Bronchial epithelial cell (primary cell): ENCODE measurements around the gene NELL1. TPM values are rescaled to one million over a fixed set of nuclear protein-coding genes. Genes with fewer than 3 reads are reported as not detected.

Experiments
- DNase-seq: peaks from one replicate; pipeline ENCODE4 v3.0.0-alpha.2; 2010; ENCODE audit warnings: low read depth
- FAIRE-seq: peaks from 2 replicates; lab custom pipeline; 2011; peaks lifted over from hg19 to GRCh38; lab: Jason Lieb, UNC
- H3K27me3 ChIP-seq: 2 replicates; pipeline ENCODE4 v1.5.1; 2011; ENCODE audit warnings: low read length; ENCODE audit not compliant: control insufficient read depth, insufficient read depth
- H3K36me3 ChIP-seq: 2 replicates; pipeline ENCODE4 v1.5.1; 2011; ENCODE audit warnings: low read length; ENCODE audit not compliant: control insufficient read depth, insufficient read depth
- H3K4me3 ChIP-seq: 2 replicates; pipeline ENCODE4 v1.5.1; 2011; ENCODE audit warnings: mild to moderate bottlenecking, low read depth, low read length, control low read depth
- total RNA-seq: library from RNA; depleted of rRNA; stranded (reverse); fragments of >200 nt; gene quantifications from 2 replicates; pipeline ENCODE4 v1.2.1, GENCODE V29; 2014
- TF ChIP-seq, protein P1 (sequence below): IDR thresholded peaks from 2 replicates; pipeline ENCODE4 v1.5.1; 2011; ENCODE audit warnings: mild to moderate bottlenecking, moderate library complexity, low read length, control low read depth, inconsistent platforms; ENCODE audit not compliant: insufficient read depth, severe bottlenecking

The NELL1 gene
- total RNA-seq, 1 donor from 2014 or later: not detected

DNA sequence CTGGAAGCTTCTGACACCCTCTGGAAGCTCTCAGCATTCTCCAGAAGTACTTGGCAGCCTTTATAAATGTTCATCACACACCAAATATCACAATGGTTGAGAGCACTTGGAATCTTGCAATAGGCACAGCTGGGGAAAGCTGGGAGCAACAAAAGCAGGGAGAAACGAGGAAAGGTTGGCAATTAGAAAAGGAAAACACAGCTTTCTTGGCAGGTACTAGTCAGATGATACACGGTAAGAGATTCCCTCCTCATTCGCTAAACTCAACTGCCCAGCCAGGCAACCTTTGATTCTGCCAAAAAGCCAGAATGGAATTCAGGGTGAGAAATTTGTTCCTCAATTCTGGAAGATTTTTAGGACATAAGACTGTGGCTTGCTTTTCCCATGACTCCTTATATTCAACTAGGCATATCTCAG is 946.6 kb downstream of the NELL1 start:
- Histone ChIP-seq H3K36me3 (no peaks in the 10 kb centered on the region), H3K27me3 (no peaks in the 10 kb centered on the region), H3K4me3 (no peak overlapping the region)
- FAIRE-seq (no peak), DNase-seq (no peak)
- TF ChIP-seq, protein P1, sequence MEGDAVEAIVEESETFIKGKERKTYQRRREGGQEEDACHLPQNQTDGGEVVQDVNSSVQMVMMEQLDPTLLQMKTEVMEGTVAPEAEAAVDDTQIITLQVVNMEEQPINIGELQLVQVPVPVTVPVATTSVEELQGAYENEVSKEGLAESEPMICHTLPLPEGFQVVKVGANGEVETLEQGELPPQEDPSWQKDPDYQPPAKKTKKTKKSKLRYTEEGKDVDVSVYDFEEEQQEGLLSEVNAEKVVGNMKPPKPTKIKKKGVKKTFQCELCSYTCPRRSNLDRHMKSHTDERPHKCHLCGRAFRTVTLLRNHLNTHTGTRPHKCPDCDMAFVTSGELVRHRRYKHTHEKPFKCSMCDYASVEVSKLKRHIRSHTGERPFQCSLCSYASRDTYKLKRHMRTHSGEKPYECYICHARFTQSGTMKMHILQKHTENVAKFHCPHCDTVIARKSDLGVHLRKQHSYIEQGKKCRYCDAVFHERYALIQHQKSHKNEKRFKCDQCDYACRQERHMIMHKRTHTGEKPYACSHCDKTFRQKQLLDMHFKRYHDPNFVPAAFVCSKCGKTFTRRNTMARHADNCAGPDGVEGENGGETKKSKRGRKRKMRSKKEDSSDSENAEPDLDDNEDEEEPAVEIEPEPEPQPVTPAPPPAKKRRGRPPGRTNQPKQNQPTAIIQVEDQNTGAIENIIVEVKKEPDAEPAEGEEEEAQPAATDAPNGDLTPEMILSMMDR: no peak

DNA sequence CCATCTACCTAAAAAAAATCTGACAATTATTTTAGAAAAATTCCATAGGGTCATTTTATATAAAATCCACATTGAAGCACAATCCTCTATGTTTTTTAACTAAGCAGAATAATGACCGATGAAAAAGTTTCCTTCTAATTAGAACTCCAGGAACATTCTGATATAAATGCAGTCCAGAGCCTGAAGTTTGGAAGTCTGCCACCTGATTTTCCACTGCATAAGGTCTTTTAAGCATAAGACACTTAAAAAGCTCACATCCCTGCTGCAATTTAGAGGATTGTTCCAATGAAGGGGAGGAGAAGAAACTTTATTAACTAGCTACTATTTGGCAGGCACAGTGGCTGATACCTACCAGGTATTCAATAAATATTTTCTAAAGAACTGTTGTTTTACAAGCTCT is 953.2 kb downstream of the NELL1 start:
- DNase-seq (no peak), FAIRE-seq (no peak)
- no peaks in the 10 kb centered on the region for H3K36me3 ChIP-seq
- no peak overlapping the region for H3K4me3 ChIP-seq
- TF ChIP-seq, protein P1: no peak
- H3K27me3 ChIP-seq: no peaks in the 10 kb centered on the region

DNA sequence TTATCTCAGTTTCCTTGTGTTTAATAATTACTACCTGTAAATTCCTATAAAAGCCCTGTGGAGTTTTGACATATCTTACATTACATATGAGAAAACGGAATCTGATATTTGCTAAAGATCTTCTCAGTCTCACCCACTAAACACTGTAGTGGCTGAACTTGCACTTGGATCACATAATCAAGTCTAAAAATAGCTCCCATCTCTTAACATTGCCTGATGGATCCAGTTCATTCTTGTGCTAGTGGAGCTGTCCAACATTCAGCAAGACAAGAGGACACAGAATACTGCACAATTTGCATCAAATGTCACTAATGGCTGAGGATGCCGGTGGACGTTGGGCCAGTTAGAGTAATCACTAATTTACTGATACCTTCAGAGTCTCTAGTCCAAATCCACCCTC is 953.6 kb downstream of the NELL1 start:
- TF ChIP-seq, protein P1: no peak
- no peak for DNase-seq
- Histone ChIP-seq H3K36me3 (no peaks in the 10 kb centered on the region), H3K4me3 (no peak overlapping the region), H3K27me3 (no peaks in the 10 kb centered on the region)
- no peak for FAIRE-seq

Other genes starting within 250 kb of the NELL1 start
- gene SLC6A5, start 70.0 kb upstream of the NELL1 start, total RNA-seq: not detected in 2 replicates